Panc1 (cell line): ENCODE measurements around the gene SIN3B. TPM values are rescaled to one million over a fixed set of nuclear protein-coding genes. Genes with fewer than 3 reads are reported as not detected.

Experiments used
- ATAC-seq: fragments of 200-7000 bp; cut with Tn5 transposase; 2 replicates; pipeline ENCODE4 v1.9.1; 2020; ENCODE audit warnings: mild to moderate bottlenecking, moderate library complexity
- BruUV-seq: library from RNA; stranded (reverse); fragments of 400-500 nt; replicated peaks from 2 replicates; lab custom pipeline; 2021; lab: Mats Ljungman, UMichigan
- CTCF ChIA-PET: fragments of 300-600 bp; sonication (Branson Sonifier 250); formaldehyde crosslinking; loops from one replicate; lab custom pipeline; 2022; ENCODE audit warnings: antibody characterized with exemption; lab: Charles Lee
- POLR2A ChIA-PET: fragments of 300-600 bp; sonication (Branson Sonifier 250); formaldehyde crosslinking; loops from one replicate; lab custom pipeline; 2022; ENCODE audit warnings: antibody characterized with exemption; lab: Charles Lee
- DNase-seq: peaks from one replicate; pipeline ENCODE4 v3.0.0-alpha.2; 2010; ENCODE audit warnings: low read depth, low spot score
- H3K27ac ChIP-seq: 2 replicates; pipeline ENCODE4 v1.5.1; 2011; ENCODE audit warnings: mild to moderate bottlenecking, low read length, inconsistent platforms
- H3K27me3 ChIP-seq: fragments of 200-500 bp; sonication (Bioruptor generic); 2 replicates; pipeline ENCODE4 v1.6.0; 2014; ENCODE audit warnings: low read length, inconsistent platforms; ENCODE audit not compliant: control insufficient read depth, insufficient read depth
- H3K36me3 ChIP-seq: fragments of 200-500 bp; sonication (Bioruptor generic); 2 replicates; pipeline ENCODE4 v1.5.1; 2014; ENCODE audit warnings: inconsistent platforms, mild to moderate bottlenecking, low read length, moderate library complexity; ENCODE audit not compliant: control insufficient read depth, insufficient read depth
- H3K4me1 ChIP-seq: 2 replicates; pipeline ENCODE4 v1.5.1; 2011; ENCODE audit warnings: inconsistent platforms, mild to moderate bottlenecking, low read length, moderate library complexity; ENCODE audit not compliant: control insufficient read depth, insufficient read depth
- H3K4me3 ChIP-seq, 2 experiments: 2 replicates each; pipeline ENCODE4 v1.5.1; 2011 to 2012; ENCODE audit warnings: low read depth in 2 of 2, low read length in 2 of 2, mild to moderate bottlenecking in 2 of 2, inconsistent platforms in 1 of 2, moderate library complexity in 1 of 2
- H3K9me3 ChIP-seq: fragments of 200-500 bp; sonication (Bioruptor generic); 2 replicates; pipeline ENCODE4 v1.5.1; 2014; ENCODE audit warnings: low read depth, mild to moderate bottlenecking, inconsistent platforms, low read length, moderate library complexity; ENCODE audit not compliant: control insufficient read depth, insufficient read depth
- CTCF ChIP-seq: fragments of 450-650 bp; IDR thresholded peaks from 2 replicates; pipeline ENCODE4 v1.5.1; 2017; ENCODE audit warnings: mild to moderate bottlenecking
- POLR2AphosphoS5 ChIP-seq: IDR thresholded peaks from 2 replicates; pipeline ENCODE4 v1.6.1; 2012; ENCODE audit warnings: mild to moderate bottlenecking, low read depth, low read length, moderate library complexity
- REST ChIP-seq, 2 experiments: IDR thresholded peaks; 2 replicates each; pipeline ENCODE4 v1.6.1; 2011 to 2012; ENCODE audit warnings: low read depth in 2 of 2, control low read depth in 1 of 2, low read length in 1 of 2, mild to moderate bottlenecking in 1 of 2, moderate library complexity in 1 of 2; ENCODE audit not compliant: insufficient read depth in 1 of 2
- SIN3A ChIP-seq: IDR thresholded peaks from 2 replicates; pipeline ENCODE4 v1.6.1; 2012; ENCODE audit warnings: low read depth, mild to moderate bottlenecking, low read length, moderate library complexity, borderline replicate concordance; ENCODE audit not compliant: insufficient read depth
- TCF7L2 ChIP-seq: IDR thresholded peaks from 2 replicates; pipeline ENCODE4 v1.6.1; 2011; ENCODE audit warnings: mild to moderate bottlenecking, low read depth, low read length, inconsistent platforms
- in situ Hi-C: cut with HindIII; loops from 2 replicates; pipeline ENCODE4 v1.10.0; 2016; ENCODE audit warnings: low sequenced_read_pairs, low pct_unique_long_range_greater_than_20kb
- intact Hi-C: fragments of 100-400 bp; cut with micrococcal nuclease; formaldehyde crosslinking; loops from one replicate; pipeline ENCODE4 v1.10.0; 2022; ENCODE audit not compliant: unreplicated experiment
- total RNA-seq: library from RNA; stranded (reverse); gene quantifications from one replicate; pipeline ENCODE4 v1.2.1, GENCODE V29; 2021; ENCODE audit not compliant: unreplicated experiment

SIN3B gene
- total RNA-seq, 1 experiment from 2014 or later: 47.0 TPM

- Histone ChIP-seq H3K4me1 (no peaks in the 10 kb centered on the region), H3K27ac (no peak overlapping the region), H3K27me3 (no peaks in the 10 kb centered on the region), H3K4me3 (no peak overlapping the region), H3K9me3 (no peaks in the 10 kb centered on the region), H3K36me3 (peaks cover 2% of the 10 kb centered on the region)
- BruUV-seq: no TSS peak
- ATAC-seq (no peak), DNase-seq (no peak)
- ChIA-PET CTCF (no interaction called here), POLR2A (no interaction called here)
- TF ChIP-seq TCF7L2 (no peak), POLR2AphosphoS5 (no peak), CTCF (no peak), SIN3A (no peak), REST (IDR thresholded peaks at IDR 0.05; ENCODE audit: insufficient read depth in 1 of 2, low read depth in 2 of 2, low read length in 1 of 2) (no peak)
- in situ Hi-C loops: no loop called here
- intact Hi-C loops: no loop called here
Measured at GRCh38 chr19:16847430-16847829, 18.2 kb downstream of the SIN3B start.

- intact Hi-C loops: no loop called here
- ATAC-seq (no peak), DNase-seq (peak; percentile 47)
- CTCF ChIA-PET: no interaction called here
- Histone ChIP-seq H3K9me3 (no peaks in the 10 kb centered on the region), H3K27me3 (no peaks in the 10 kb centered on the region), H3K27ac (no peak overlapping the region), H3K36me3 (peaks cover 2% of the 10 kb centered on the region), H3K4me1 (no peaks in the 10 kb centered on the region), H3K4me3 (no peak overlapping the region)
- POLR2A ChIA-PET: no interaction called here
- in situ Hi-C loops: no loop called here
- BruUV-seq: TSS peak; percentile 24
- TF ChIP-seq CTCF (no peak), REST (IDR thresholded peaks at IDR 0.05; ENCODE audit: insufficient read depth in 1 of 2, low read depth in 2 of 2, low read length in 1 of 2) (no peak), TCF7L2 (no peak), SIN3A (no peak), POLR2AphosphoS5 (no peak)
Measured at GRCh38 chr19:16849168-16849567, 20.0 kb downstream of the SIN3B start.
